Epithelial cell of esophagus (primary cell): Measurements from ENCODE around the gene L3MBTL4.
"Not testable (repeated sequence)": the region's sequence is repeated elsewhere in the genome, so short reads cannot be mapped to it uniquely, and the experiment has no call there.

Experiments
- DNase-seq: peaks from one replicate; pipeline ENCODE4 v3.0.0; 2010; ENCODE audit warnings: low read depth
- H3K4me3 ChIP-seq: 2 replicates; pipeline ENCODE4 v1.5.1; 2011; ENCODE audit warnings: mild to moderate bottlenecking, low read length, control low read depth
- CTCF ChIP-seq: IDR thresholded peaks from 2 replicates; pipeline ENCODE4 v1.5.1; 2011; ENCODE audit warnings: low read depth, mild to moderate bottlenecking, low read length, control low read depth, inconsistent platforms; ENCODE audit not compliant: insufficient read depth; ENCODE audit errors: missing control alignments

Gene L3MBTL4

GRCh38 chr18:6198585-6198984 lies 216.1 kb downstream of the L3MBTL4 start:
- H3K4me3 ChIP-seq, result no peak overlapping the region
- no peak for TF ChIP-seq CTCF
- no peak for DNase-seq

- no peak for DNase-seq
- no peak overlapping the region for H3K4me3 ChIP-seq
- TF ChIP-seq CTCF, result no peak
Measured at GRCh38 chr18:6194640-6195039, 220.1 kb downstream of the L3MBTL4 start.

- not testable (repeated sequence) for DNase-seq, H3K4me3 ChIP-seq
Measured at GRCh38 chr18:6185782-6186181, 228.9 kb downstream of the L3MBTL4 start.

- TF ChIP-seq CTCF, result no peak
- DNase-seq, result no peak
- no peak overlapping the region for H3K4me3 ChIP-seq
Measured at GRCh38 chr18:6174983-6175745, 239.5 kb downstream of the L3MBTL4 start.

GRCh38 chr18:6170604-6171003 lies 244.1 kb downstream of the L3MBTL4 start:
- DNase-seq, result no peak
- H3K4me3 ChIP-seq, result no peak overlapping the region
- no peak for TF ChIP-seq CTCF

GRCh38 chr18:6161549-6161948 lies 253.2 kb downstream of the L3MBTL4 start:
- H3K4me3 ChIP-seq, result no peak overlapping the region
- TF ChIP-seq CTCF, result no peak
- DNase-seq, result no peak

- no peak overlapping the region for H3K4me3 ChIP-seq
- DNase-seq, result no peak
- no peak for TF ChIP-seq CTCF
Measured at GRCh38 chr18:6159426-6159825, 255.3 kb downstream of the L3MBTL4 start.
